AML-193 (cell line): ENCODE data around the gene LDLR.
"Not testable (repeated sequence)": the region's sequence is repeated elsewhere in the genome, so short reads cannot be mapped to it uniquely, and the experiment has no call there.

ENCODE experiments used
- DNase-seq, 2 experiments: peaks; one replicate each; lab custom pipeline; 2025; lab: John Stamatoyannopoulos, UW

The LDLR gene

GRCh38 chr19:11140896-11141295 is 51.6 kb downstream of the LDLR start:
- DNase-seq = no peak

GRCh38 chr19:11141937-11142527 is 52.8 kb downstream of the LDLR start:
- DNase-seq = no peak

- no peak for DNase-seq
Observed at GRCh38 chr19:11142528-11143171, 53.4 kb downstream of the LDLR start.

- no peak for DNase-seq
Observed at GRCh38 chr19:11145536-11145924, 56.3 kb downstream of the LDLR start.

GRCh38 chr19:11148001-11148400 is 58.7 kb downstream of the LDLR start:
- no peak for DNase-seq

- no peak for DNase-seq
Observed at GRCh38 chr19:11151181-11151580, 61.9 kb downstream of the LDLR start.

GRCh38 chr19:11152318-11153062 is 63.2 kb downstream of the LDLR start:
- no peak for DNase-seq

- DNase-seq = no peak
Observed at GRCh38 chr19:11154683-11155047, 65.4 kb downstream of the LDLR start.

GRCh38 chr19:11155373-11156120 is 66.3 kb downstream of the LDLR start, which contains the start of gene SPC24:
TSS of gene SPC24 (minus strand) at chr19:11155782. CDS start at chr19:11155776, 6 bp downstream.
- peak; percentile 98 for DNase-seq

GRCh38 chr19:11159598-11160439 is 70.6 kb downstream of the LDLR start:
- DNase-seq = no peak

GRCh38 chr19:11160440-11160768 is 71.1 kb downstream of the LDLR start:
- not testable (repeated sequence) for DNase-seq

- no peak for DNase-seq
Observed at GRCh38 chr19:11164296-11164695, 75.0 kb downstream of the LDLR start.

- no peak for DNase-seq
Observed at GRCh38 chr19:11164879-11165406, 75.7 kb downstream of the LDLR start.

- no peak for DNase-seq
Observed at GRCh38 chr19:11165486-11166030, 76.3 kb downstream of the LDLR start.

- DNase-seq = no peak
Observed at GRCh38 chr19:11166281-11167142, 77.2 kb downstream of the LDLR start.

- DNase-seq = no peak
Observed at GRCh38 chr19:11168568-11168967, 79.3 kb downstream of the LDLR start.

GRCh38 chr19:11169896-11170678 is 80.8 kb downstream of the LDLR start:
- DNase-seq = no peak

GRCh38 chr19:11171144-11171543 is 81.9 kb downstream of the LDLR start:
- no peak for DNase-seq

- DNase-seq = no peak
Observed at GRCh38 chr19:11172576-11172975, 83.3 kb downstream of the LDLR start.
